Measurements from ENCODE around the gene SNX32.

The SNX32 gene

GRCh38 chr11:65796726-65797601 is 36.8 kb upstream of the SNX32 start:
- no peak for DNase-seq (ENCODE audit: low read depth, low spot score)

GRCh38 chr11:65797711-65798110 is 36.1 kb upstream of the SNX32 start:
- no peak for DNase-seq (ENCODE audit: low read depth, low spot score)

DNA sequence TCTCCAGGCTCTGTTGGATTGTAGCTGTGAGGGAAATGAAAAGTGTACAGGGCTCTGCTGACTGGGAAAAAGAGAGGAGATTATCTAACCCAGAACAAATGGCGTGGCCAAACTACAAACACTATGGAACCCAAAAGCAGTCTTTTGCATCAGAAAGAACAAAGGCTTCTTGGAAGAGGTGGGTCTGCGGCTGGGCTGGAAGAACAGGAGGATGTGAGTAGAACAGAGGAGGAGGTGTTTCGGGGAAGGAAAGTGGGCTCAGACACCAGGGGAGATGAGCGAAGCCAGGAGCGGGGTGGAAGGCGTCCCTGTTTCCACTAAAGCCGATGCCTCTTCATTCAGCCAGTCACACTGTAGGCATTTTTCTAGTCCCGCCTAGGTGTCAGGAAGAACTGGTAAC is 34.9 kb upstream of the SNX32 start:
- no peak for DNase-seq (ENCODE audit: low read depth, low spot score)

DNA sequence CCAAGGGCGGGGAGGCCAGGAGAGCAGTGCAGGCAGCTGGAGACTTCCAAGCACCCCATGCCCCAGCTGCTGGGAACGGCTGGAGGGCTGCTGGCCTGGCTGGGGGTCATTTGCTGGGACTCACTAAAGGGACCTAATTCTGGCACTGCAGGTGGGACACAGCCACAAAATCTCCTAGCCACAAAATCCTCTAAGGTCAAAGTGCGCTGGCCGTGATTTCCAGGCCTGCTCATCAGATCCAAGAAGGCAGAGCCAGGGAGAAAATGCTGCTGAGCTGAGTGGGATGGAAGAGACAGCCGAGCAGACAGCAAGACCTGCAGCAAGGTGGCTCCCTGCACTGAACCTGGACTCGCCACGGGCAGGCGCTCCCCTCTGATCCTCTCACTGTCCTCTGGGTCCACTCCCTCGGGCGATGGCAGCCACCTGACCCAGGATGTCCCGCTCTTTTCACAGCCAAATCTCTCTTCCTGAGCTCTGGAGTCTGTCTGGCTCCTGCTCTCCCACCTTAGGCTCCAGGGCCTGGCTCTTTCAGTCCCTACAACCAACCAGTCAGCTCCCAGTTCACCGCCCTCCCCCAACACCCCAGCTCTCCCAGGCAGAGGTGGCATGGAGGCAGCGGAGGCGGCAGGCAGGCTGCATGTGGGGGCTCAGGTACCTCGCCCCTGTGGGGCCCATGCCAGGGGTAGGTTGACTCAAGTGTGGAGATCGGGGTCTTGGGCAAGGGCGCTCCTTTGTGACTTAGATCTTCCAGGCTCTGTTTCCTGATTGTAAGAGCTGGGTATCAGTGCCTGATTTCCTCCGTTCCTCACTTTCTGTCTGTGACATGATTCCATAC is 32.4 kb upstream of the SNX32 start:
- DNase-seq (ENCODE audit: low read depth, low spot score): no peak

- DNase-seq (ENCODE audit: low read depth, low spot score): no peak
Observed at GRCh38 chr11:65802841-65803240, 30.9 kb upstream of the SNX32 start.

DNA sequence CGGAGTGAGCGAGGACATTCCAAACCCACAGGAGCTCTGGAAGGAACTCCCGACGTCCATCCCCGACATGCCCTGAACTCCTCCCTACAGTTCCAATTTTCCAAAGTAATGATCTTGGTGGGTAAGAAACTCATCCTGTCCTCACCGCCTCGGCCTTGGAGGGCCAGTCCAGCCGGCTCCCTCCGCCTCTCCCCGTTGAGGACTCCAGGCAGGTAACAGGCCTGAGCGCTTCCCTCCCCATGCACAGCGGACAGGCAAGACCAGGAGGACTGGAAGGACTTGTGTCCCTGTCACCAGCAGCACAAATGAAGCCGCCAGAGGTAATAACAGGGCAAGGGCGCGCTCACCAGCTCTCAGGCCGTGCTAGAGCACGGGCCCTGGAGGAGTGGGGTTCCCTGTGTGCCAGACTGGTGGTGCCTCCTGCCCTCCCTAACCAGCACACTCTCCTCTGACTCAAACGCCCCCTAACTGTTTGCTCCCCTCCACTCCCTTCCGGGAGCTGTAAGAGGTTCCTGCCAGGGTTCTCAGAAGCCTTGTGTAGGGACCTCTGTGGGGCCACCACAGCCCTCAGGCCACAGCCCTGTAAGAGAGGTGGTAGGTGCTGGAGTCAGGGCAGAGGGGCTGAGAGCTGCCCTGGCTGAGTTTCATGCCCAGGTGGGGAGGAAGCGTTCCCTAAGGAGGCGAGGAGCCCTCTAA is 29.8 kb upstream of the SNX32 start:
- DNase-seq (ENCODE audit: low read depth, low spot score): no peak

GRCh38 chr11:65806979-65807378 is 26.8 kb upstream of the SNX32 start:
- no peak for DNase-seq (ENCODE audit: low read depth, low spot score)

- no peak for DNase-seq (ENCODE audit: low read depth, low spot score)
Observed at GRCh38 chr11:65808744-65809341, 24.9 kb upstream of the SNX32 start.

DNA sequence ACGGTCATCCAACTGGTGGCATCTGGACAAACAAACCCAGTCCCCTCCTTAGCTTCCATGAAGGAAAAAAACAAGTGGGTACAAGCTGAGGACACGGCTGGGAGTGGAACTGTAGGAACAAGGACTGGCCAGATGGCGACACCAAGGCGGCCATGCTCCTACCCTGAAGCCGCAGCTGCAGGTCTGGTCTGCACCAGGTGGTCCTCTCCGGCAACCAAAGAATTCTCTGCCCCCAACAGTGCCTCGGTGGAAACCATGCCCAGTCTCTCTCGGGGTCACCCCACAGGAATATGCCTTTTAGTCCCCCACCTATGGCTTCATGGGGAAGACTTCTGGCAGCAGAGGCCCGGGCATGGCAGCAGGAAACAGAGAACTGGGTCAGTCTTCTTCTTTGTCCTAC is 24.3 kb upstream of the SNX32 start:
- DNase-seq (ENCODE audit: low read depth, low spot score): no peak

- DNase-seq (ENCODE audit: low read depth, low spot score): no peak
Observed at GRCh38 chr11:65810046-65810868, 23.5 kb upstream of the SNX32 start.

DNA sequence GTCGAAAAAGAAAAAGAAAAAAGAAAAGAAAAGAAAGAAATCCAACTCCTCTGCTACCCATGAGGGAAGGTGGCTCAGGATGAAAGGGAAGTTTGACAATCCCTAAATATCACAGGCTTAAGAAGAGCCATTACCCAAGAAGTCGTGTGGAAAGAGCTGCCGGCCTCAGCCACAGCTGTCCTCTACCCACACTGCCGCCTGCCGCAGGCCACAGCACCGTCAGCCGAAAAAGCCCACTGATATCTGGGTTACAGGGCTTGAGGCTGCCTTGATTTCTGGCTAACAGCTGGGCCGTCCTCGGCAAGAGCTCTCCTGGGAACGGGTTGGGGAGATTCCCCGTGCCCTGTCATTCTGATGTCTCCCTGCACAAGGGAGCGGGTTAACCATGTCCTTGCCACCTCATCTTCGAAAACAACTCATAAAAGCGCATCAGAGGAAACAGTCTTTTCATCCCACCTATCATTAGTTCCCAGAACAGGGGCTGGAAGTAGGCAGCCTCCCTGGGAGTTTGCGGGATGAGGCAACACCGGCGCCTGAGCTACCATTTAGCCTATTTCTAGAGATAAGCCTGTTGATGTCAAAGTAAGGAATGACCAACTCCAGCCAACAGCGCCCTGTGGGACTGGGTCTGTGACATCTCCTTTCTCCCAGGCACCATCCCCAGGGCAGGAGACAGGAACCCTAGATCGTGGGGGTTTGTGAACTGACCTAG is 21.8 kb upstream of the SNX32 start:
- DNase-seq (ENCODE audit: low read depth, low spot score): no peak

GRCh38 chr11:65814131-65814985 is 19.4 kb upstream of the SNX32 start:
- no peak for DNase-seq (ENCODE audit: low read depth, low spot score)

- no peak for DNase-seq (ENCODE audit: low read depth, low spot score)
Observed at GRCh38 chr11:65814986-65815565, 18.7 kb upstream of the SNX32 start.

DNA sequence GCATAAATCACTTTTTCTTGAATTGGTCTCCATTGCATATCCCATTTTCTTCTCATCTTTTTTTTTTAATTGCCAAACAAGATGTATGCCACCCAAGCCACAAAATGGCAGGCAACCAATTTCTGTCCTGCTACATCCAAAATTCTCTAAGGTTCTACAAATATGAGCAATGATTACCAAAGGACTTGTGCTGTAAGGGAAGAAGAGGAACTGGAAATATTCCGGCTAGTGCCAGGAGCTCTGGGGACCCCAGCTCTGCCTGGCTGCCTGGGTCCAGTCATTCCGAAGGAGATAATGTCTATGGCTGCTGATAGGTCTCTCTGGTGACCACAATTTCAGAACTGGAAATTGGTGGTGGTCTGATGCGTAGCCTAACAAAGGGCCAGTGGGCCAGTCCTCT is 17.1 kb upstream of the SNX32 start:
- DNase-seq (ENCODE audit: low read depth, low spot score): no peak

DNA sequence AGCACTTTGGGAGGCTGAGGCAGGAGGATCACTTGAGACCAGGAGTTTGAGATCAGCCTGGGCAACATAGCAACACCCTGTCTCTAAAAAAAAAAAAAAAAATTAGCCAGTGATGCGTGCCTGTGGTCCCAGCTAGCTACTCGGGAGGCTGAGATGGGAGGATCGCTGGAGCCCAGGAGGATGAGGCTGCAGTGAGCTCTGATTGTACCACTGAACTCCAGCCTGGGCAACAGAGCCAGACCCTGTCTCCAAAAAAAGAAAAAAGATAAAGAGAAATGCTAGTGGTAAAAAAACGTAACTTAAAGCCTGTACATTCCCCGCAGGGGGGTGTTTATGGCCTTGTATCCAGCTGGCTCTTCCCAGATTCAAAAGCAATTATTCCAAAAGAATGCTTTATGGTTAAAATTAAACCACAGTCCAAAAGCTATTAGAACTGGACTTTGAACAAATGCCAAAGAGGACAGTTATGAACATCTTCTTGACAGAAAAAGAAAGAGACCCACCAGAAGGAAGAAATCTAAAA is 16.4 kb upstream of the SNX32 start:
- DNase-seq (ENCODE audit: low read depth, low spot score): no peak

GRCh38 chr11:65817835-65818680 is 15.7 kb upstream of the SNX32 start:
- DNase-seq (ENCODE audit: low read depth, low spot score): peak; percentile 96

- no peak for DNase-seq (ENCODE audit: low read depth, low spot score)
Observed at GRCh38 chr11:65821107-65821506, 12.7 kb upstream of the SNX32 start.

Data from astrocyte of the hippocampus (primary cell).